ENCODE results near the gene CRABP2.

CRABP2 gene

DNA sequence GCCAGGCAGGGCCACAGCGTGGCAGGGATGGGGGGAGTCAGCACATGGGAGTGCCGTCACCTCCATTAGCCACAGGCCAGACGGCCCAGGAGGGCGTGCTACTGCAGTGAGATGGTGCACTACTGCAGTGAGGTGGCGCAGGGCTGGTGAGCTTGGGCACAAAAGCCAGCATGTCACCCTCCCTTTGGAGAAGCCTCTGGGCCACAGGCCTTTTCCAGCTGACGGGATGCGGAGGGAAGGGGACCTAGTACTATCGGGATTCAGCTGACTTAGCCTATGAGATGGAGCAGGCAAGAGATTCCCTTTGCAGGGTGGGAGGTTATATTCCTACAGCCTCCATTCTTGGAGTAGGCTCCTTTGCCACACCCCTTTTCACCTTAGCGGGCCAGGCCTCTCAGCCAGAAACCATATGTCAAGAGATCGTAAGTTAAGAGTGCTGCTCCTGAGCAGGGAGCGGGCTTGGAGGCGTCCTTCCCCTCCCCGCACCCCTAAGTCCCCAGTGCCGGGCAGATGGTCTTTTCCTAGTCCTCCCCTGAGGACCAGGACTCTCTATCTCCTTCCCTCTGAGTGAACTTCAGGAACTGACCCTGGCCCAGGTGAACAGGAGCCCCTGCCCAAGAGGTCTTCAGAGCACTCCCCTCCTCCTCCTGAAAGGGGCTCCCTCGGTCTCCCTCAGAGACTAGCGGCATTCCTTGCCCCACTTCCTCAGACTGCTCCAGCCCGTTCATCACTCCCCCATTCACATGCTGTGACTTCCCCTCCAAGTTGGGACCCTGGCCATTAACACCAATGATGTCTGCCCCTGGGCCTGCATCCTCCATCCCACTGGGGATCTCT is 36.4 kb downstream of the CRABP2 start:
- DNase-seq (ENCODE audit: low read depth in 3 of 3) = no peak

DNA sequence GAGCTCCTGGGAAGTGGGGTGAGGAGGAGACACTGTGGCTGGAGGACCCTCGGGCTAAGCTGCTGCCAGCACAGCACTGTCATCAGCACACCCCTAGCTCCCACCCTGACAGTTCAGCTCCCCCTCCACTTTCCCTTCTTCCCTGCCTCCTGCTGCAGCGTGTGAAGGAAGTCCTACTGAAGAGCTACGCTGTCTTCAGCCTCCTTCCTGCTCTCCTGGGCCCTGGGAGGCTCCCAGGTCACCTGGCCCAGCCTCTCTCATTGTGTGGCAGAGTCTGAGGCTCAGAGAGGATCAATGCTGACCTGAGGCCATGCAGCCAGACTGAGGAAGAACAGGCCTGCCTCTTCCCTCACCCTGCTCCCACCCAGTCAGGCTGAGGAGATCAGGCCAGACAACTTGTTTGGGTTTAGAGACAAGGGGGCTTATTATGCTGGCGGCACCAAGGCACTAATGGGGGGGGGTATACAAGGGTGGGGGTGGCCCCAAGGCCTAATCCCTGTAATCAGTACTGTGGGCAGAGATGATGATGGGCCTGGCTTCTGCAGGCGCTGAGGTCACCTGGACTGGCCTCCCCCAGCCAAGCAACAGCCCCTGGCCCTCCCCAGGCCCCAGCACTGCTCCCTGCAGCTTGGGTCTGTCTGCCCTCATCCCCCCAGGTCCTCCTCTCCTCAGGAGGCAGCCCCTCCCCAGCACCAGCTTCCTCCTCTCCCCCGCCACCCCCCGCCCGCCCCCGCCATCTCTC is 37.2 kb downstream of the CRABP2 start:
- DNase-seq (ENCODE audit: low read depth in 3 of 3) = no peak

- DNase-seq (ENCODE audit: low read depth in 3 of 3) = no peak
Measured at GRCh38 chr1:156667610-156667967, 37.8 kb downstream of the CRABP2 start.

DNA sequence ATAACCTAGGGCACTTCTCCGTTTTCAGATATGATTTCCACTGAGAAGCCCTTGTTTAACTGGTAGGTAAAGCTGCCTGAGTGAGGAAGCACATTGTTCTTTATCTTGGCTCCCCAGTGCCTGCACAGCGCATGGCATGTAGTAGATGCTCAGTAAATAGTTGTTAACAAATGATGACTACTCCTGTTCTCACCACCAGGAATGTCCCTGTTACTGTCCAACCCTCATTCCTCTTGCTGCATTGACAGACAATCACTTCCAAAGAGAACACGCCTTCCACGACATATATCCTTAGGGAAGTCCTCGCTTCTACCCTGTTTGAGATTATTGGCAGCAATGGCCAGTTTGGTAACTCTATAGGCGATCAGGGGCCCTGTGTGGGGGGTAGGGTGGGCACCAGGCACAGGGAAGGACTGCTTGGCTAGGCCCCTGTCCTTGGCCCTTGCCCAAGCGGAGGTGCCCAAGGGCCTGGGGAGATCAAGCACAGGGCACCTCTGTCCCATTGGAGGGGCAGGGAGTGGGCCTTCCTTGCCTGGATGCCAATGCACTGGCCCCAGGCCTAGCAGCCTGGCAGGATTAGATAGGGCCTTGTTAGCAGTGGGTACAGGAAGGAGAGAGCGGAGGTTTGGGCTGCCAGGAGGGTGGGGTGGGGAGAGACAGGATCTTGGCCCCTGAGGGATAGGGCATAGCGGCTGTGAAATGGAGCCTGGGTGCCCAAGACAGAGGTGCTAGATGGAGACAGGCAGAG is 38.3 kb downstream of the CRABP2 start:
- DNase-seq (ENCODE audit: low read depth in 3 of 3) = no peak

GRCh38 chr1:156665539-156665938 is 39.8 kb downstream of the CRABP2 start:
- DNase-seq (ENCODE audit: low read depth in 3 of 3) = no peak

GRCh38 chr1:156664767-156665411 is 40.5 kb downstream of the CRABP2 start:
- DNase-seq (ENCODE audit: low read depth in 3 of 3) = no peak

DNA sequence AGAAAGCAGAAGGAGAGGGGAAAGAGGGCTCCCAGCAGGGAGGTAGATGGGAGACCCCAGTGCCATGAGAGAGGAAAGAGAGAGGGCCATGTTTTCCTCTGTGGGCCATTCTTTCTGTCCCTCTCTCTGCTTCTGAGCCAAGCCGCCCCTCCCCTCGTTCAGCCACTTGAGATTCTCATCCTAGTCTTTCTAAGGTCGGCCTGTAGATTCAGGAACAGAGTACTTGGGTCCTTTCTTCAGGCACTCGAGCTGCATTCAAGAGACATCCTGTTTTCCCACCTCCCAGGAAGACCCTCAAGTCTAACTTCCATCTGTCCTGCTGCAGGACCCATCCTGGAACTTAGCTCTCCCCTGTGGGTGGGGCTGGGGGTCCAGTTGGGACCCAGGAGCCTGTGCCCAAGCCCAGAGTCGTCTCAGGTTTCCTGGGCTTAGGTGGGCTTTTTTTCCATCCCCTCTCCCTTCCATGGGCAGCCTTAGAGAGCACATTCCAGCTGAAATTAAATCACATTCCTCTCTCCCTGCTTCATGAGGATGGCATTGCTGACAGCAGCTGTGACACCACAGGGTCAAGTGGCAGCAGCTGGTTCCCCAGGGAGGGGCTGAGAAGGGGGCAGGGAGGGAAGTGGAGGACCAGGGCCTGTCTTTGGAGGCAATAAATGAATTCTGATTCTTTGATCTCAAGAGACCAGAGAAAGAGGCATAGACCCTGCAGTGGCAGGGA is 41.2 kb downstream of the CRABP2 start:
- DNase-seq (ENCODE audit: low read depth in 3 of 3) = no peak

GRCh38 chr1:156663178-156663577 is 42.2 kb downstream of the CRABP2 start:
- no peak for DNase-seq (ENCODE audit: low read depth in 3 of 3)

- DNase-seq (ENCODE audit: low read depth in 3 of 3) = no peak
Measured at GRCh38 chr1:156662800-156663055, 42.7 kb downstream of the CRABP2 start.

DNA sequence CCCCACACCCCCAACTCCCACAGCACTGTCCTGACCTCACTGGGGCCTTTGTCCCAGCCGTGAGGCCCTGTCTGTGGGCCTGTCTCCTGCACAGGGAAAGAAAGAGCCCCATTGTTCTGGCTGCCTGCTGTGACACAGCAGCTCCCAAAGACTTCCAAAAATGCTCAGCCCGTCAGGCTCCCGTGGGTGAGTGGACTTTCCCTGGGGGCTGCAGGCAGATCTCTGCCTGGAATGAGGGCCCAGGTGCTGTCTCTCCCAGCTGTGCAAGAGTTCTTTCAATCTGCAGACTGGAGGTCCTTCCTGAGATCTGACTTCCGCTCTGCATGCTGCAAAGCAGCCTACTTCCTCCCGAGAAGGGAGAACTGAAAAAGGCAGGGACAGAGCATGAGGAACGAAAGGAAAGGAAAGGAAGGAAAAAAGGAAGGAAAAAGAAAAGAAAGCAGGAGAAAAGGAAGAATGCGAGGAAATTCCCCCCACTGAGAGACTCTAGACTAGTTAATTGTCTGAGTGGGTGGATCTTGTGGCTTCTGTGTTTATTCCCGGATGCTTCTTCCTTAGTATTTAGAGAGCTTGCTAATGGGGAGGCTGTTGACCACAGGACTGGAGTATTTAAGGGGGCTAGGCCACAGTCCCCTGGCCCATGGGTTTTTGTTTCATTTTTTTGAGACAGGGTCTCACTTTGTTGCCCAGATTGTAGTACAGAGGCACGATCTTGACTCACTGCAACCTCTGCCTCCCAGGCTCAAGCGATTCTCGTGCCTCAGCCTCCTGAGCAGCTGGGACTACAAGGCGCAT is 43.2 kb downstream of the CRABP2 start:
- no peak for DNase-seq (ENCODE audit: low read depth in 3 of 3)

DNA sequence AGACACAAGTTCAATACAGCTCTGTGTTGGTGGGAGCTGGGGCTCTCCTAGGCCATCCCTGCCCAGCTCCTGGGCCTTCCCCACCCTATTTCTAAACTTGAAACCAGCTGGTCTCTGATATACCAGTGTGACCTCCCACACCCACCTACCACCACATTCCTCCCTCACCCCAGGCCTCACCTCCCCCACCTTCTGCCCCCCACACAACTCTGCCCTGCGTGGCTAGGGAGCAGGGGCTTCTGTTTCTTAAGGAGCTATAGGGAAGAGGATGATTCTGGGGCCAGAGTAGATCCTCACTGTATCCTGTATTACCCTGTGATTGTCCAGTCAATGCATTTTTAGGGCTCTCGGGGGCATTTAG is 44.7 kb downstream of the CRABP2 start:
- DNase-seq (ENCODE audit: low read depth in 3 of 3) = no peak

- DNase-seq (ENCODE audit: low read depth in 3 of 3) = peak; percentile 80 to 94 (median 85)
Measured at GRCh38 chr1:156659988-156660751, 45.2 kb downstream of the CRABP2 start.

GRCh38 chr1:156659661-156659987 is 45.8 kb downstream of the CRABP2 start:
- no peak for DNase-seq (ENCODE audit: low read depth in 3 of 3)

GRCh38 chr1:156658945-156659574 is 46.3 kb downstream of the CRABP2 start:
- no peak for DNase-seq (ENCODE audit: low read depth in 3 of 3)

GRCh38 chr1:156658496-156658895 is 46.9 kb downstream of the CRABP2 start:
- no peak for DNase-seq (ENCODE audit: low read depth in 3 of 3)

DNA sequence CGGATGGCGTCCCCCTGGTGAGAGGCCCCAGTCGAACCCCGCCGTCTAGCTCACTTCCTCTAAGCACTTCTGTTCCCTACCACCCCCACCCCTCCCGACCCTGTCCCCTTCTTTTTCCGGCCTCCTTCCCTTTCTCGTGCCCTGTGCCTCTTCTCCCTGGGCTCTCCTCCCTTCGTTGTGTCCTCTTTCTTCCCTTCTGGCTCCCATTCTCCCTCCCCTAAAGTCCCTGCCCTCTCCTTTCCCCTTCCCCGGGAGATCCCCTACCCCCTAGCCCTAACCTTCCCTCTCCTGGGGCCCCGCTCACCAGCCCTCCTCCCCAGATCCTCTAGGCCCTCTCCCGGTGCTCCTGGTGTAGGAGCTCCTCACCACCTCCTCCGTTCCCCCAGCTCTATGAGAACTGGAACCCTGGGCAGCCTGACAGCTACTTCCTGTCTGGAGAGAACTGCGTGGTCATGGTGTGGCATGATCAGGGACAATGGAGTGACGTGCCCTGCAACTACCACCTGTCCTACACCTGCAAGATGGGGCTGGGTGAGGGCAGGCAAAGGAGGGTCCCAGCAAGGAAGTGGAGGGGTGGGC is 47.6 kb downstream of the CRABP2 start:
- DNase-seq (ENCODE audit: low read depth in 3 of 3) = no peak

GRCh38 chr1:156656806-156657740 is 48.3 kb downstream of the CRABP2 start:
- peak; percentile 56 to 72 (median 63) for DNase-seq (ENCODE audit: low read depth in 3 of 3)

GRCh38 chr1:156655904-156656516 is 49.4 kb downstream of the CRABP2 start:
- no peak for DNase-seq (ENCODE audit: low read depth in 3 of 3)

Measured in stimulated activated CD4-positive, alpha-beta T cell treated with anti-CD3 and anti-CD28 coated beads, TNF-alpha, amount 100 ng/mL, for 24 hours (primary cell).